GM21825 (cell line): ENCODE data around the gene SLC26A9.

ENCODE experiments used
- ATAC-seq: cut with Tn5 transposase; IDR thresholded peaks from one replicate; pipeline ENCODE4 v1.9.1; 2021; ENCODE audit warnings: mild to moderate bottlenecking, moderate library complexity; ENCODE audit not compliant: unreplicated experiment

SLC26A9 gene

GRCh38 chr1:205949753-205950152 lies 6.5 kb upstream of the SLC26A9 start:
- ATAC-seq: no peak

- ATAC-seq: no peak
Measured at GRCh38 chr1:205948886-205949285, 5.6 kb upstream of the SLC26A9 start.

DNA sequence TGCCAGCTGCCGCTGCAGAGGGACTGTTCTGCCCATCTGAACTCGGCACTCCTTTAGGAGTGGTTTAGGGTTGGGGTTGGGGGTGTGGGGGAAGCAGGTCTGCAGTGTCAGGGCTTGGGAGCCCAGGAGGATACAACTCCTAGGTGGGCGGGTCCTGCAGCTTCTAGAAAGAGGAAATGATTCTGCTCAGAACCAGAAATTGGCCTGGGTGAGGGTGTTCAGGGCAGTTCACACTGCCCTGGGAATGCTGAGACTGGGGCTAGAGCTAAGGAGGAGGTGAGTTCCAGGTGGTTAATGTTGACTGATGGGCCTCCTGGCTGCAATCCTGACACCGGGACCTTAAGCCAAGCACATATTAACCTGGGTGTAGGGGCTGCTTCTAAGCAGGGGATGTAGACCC lies 4.8 kb upstream of the SLC26A9 start:
- no peak for ATAC-seq

DNA sequence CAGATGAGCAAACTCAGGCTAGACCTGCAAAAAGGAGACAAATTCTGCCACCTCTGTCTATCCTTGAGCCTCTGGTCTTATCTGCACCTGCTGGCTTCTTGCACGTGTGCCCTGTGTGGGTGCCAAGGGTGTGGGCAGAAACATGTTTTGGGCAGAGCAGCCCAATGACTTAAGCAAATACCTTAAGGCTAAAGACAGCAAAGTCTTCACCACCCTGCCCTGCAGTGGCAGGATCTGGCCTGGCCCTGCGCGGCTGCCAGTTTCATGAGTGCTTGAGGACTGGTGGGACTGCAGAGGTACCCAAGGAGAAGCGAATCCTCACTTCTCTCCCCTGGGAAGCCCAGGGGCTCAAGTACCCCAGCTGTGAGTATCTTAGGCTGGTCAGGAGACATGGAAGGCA lies 3.8 kb upstream of the SLC26A9 start:
- ATAC-seq: no peak

DNA sequence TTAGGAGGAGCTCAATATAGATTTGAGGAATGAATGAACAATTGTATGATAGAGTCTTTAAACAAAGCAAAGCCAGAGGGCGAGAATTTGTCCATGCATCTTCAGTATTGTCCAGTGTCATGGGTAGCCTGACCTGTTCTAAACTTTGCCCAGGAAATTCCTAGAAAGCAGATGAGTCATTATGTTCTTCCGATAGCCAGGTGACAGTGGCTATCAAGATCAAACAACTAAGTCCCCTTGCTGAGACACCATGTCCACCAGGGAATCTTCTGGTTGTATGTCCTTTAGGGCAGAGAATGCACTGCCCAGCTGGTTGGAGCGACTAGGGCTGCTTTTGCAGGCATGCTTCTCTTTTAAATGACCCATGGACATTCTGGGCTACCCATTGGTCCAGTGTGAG lies 1.8 kb upstream of the SLC26A9 start:
- ATAC-seq: no peak

- no peak for ATAC-seq
Measured at GRCh38 chr1:205944525-205944924, 1.3 kb upstream of the SLC26A9 start.

DNA sequence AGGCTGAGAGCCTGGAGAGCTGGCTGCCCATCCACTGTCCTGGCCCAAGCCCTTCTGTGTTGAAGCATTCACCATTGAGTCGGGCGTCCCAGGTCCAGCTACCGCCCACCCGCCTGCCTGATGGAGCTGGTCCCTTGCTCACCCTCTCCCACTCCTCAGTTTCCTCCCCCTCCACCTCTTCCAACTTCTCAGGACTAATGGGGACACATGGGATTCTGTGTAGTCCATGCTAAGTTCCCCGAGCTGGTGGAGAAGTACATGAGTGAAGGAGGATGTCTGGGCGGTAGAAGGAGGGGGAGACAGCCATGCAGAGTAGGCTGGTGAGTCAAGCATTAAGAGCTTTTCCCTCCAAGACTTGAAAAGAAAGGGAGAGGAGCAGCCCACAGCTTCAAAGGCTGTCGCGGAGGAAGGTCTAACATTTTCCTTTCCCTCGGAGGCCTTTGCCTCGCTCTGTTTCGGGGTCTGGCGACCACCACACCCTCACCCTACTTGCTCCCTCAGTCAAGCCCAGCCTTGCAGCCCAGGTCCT lies 561 bp downstream of the SLC26A9 start:
- ATAC-seq: no peak

DNA sequence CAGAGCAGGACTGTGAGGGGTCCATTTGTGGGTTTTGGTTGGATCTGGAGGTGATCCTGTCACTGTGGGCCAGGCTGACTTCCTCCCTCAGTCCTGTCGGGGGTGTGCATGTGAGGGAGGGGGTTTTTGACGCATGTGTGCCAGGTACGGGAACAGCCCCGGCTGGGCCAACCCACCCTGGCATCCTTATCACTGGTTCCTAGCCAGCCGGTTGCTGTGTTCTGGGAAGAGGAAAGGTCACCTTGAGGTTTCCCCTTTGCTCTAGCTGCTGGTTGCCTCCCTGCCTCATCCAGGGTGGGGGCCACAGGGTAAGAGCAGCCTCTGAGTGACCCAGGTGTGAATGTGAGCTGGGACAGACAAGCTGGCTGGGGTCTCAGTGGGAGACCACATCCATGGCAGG lies 2.5 kb downstream of the SLC26A9 start:
- ATAC-seq: no peak

GRCh38 chr1:205939690-205940330 lies 3.4 kb downstream of the SLC26A9 start:
- ATAC-seq: no peak

DNA sequence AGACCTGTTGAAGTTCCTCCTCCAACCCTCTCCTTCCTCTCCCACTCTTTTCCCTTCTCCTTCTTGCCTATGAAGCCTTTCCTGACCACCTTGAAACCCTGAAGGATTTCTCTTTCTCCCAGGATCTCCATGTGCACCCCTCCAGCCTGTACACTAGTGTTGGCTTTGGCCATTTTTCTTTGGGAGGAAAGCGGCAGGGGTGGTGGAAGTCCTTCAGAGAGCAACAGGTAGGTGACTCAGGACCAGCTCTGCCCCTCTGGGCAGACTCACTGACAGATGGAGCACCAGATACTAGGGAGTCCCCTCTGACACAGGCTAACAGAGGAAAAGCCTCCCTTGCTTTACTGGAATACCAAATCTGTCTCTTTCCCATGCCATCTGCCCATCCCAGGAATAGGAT lies 4.6 kb downstream of the SLC26A9 start:
- no peak for ATAC-seq

DNA sequence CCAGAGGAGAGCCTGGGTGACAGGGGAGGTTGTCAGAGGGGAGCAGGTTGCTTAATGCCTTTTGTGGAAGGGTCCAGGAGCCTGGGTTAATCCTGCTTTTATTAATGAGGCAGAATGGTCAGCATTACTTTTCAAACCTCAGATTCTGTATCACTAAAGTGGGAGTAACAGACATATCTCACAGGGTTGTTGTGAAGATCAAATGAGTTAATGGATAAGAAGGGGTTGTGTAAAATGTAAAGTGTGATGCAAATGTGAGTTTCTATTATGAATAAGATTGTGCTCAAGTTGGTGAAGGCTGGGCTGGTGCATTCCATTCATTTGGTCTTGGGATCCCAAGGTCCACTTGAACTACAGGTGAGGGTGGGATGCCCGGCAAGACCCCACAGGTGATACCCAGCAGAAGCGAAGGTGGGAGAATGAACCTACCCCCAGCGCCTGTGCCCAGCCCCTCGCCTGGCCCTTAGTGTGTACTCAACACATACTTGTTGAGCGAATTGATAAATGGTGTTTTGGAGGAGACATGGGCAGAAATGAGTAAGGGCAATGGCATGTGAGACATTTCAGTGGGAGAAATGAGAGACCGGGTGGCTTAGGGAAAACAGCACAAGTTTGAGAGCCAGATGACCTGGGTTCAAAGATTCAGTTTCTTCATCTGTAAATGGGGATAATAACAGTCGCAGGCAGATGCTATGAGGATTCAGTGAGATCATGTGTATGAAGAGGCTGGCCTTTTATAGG lies 6.2 kb downstream of the SLC26A9 start:
- ATAC-seq: no peak

DNA sequence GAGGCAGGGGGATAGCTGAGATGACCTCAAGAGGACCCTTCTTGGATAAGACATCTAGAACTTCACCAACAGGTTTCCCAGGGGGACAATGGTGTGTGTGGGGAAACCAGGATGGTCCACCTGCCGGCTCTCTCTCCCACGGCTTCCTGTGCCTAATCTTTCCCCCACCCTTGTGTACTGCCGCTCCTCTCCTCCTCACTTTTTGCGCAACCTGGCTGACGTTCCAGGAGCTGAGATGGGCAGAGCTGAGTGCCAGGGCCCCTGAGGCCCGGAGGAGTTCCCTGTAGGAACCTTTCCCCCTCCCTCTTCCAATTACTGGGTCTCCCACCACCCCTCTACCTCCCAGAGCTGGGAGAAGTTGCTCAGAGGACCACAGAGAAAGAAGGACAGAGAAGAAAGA lies 6.9 kb downstream of the SLC26A9 start:
- no peak for ATAC-seq

- no peak for ATAC-seq
Measured at GRCh38 chr1:205935869-205936268, 7.4 kb downstream of the SLC26A9 start.

- no peak for ATAC-seq
Measured at GRCh38 chr1:205934788-205935187, 8.5 kb downstream of the SLC26A9 start.

- no peak for ATAC-seq
Measured at GRCh38 chr1:205933671-205934618, 9.3 kb downstream of the SLC26A9 start.

GRCh38 chr1:205932776-205933175 lies 10.5 kb downstream of the SLC26A9 start:
- no peak for ATAC-seq

DNA sequence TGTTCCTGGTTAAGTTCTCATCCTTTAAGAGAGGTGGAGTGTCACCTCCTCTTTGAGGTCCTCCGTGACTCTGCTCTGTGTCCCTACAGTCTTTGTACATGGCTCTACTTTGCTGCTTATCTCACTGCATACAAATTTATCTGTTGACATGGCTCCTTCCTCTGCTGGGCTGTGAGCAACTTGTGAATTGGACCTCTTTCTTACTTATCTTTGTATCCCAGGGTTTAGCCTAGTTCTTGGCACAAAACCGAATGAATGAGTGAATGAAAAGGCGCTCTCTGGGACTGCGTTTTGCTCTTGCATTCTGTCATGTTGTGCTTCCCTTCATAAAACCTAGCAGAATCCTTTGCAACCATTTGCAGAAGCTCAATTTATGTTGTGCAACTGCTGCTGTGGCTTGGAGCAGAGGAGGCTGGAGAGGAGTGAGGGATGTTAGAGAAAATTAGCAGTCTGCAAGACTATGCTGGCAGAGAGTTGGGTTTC lies 12.4 kb downstream of the SLC26A9 start:
- ATAC-seq: no peak

DNA sequence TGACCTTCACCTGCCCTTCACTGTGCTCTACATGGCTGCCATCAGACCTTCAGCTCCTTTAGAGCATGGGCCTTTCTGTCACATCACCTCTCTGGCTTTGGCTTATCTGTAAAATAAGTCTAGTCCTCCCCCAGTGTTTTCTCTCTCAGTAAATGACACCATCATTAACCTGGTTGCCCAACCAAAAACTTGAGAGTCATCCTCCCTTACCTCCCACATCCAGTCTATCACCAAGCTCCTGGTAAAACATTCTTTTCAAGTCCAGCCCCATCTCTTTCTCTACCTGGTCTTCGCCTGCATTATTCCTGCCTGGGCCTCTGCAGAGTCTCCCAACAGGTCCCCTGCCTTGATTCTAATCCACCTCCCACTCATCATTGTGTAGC lies 13.1 kb downstream of the SLC26A9 start:
- no peak for ATAC-seq

DNA sequence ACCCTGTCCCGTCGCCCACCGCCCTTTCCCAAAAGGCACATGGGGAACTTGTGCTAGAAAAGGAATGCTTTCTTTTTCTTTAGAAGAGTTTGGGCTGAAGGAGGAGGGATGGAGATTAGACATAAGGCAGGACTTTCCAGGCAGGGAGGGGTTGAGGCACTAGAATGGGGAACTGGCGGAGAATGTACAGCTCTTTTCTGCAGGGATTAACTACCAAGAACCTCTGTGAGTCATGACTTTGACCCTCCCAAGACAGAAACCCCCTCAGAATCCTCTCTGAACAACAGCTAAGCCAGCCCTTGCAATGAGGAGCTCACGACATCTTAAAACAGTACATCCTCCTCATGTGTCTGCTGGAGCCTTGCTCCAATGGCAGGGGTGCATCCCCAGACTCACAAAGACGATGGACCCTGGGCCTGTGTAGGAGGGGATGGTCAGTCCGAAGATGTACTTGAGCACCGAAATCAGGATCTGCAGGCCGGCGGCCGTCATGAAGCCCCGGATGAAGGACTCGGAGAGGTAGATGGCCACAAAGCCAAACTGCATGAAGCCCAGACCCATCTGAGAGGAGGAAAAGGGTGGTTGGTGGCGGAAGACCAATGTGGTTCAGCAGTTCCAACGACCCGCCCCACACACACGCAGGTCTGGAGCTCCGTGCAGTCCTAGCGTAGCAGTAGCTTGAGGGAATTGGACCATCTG lies 13.6 kb downstream of the SLC26A9 start:
- ATAC-seq: no peak

DNA sequence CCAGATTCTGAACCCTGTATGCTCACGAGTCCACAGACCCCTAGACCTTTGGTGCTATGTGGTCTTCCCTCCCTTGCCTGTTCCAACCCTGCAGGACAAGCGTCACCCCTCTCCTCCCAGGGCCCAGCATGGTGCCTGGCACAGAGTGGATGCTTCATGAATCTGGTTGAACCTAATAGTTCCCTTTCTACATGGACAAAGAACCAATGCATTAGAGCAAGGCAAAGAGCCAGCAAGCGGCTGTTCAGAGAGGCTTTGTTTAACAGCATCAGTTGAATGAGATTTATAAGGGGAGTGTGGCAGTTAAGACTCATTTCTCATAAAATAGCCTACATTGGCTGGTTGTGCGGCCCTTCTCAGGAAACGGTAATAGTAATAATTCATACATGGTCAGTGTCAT lies 14.9 kb downstream of the SLC26A9 start:
- ATAC-seq: no peak

DNA sequence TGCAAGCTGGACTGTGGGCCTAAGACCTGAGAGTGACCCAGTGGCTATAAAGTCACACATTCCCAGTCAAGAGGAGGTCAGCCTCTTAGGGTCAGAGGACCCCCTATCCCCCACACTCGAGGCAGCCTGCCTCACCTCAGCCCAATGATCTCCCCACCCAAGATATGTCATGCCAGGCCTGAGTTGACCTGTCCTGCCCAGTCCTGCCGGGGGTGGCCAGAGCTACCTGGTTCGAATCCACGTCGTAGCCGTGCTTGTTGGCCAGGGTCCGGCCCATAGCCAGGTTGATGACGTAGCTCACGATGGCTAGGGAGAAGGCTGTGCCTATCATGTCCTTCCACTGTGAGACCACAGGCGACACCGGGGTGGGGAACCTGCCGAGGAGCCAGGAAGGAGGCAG lies 15.6 kb downstream of the SLC26A9 start:
- ATAC-seq: no peak
